Epithelial cell of prostate (primary cell): ENCODE data around the gene TMEM161A.
"Not testable (repeated sequence)": the region's sequence is repeated elsewhere in the genome, so short reads cannot be mapped to it uniquely, and the experiment has no call there.

ENCODE experiments used
- DNase-seq: peaks from one replicate; pipeline ENCODE4 v3.0.0-alpha.2; 2011; ENCODE audit warnings: low read depth, low spot score
- H3K27ac ChIP-seq: fragments of 450-650 bp; 2 replicates; pipeline ENCODE4 v1.5.1; 2017; ENCODE audit warnings: mild to moderate bottlenecking

TMEM161A gene

GRCh38 chr19:19138109-19138981, at the start of gene TMEM161A:
Gene TMEM161A (minus strand): TSS chr19:19138478. CDS start chr19:19138428, 50 bp downstream.
- H3K27ac ChIP-seq: no peak within 1 kb of the TSS
- DNase-seq: peak; percentile 97

- H3K27ac ChIP-seq: no peak overlapping the region
- DNase-seq: no peak
Observed at GRCh38 chr19:19186742-19187141, 48.5 kb upstream of the TMEM161A start.

GRCh38 chr19:19185853-19186740, 47.8 kb upstream of the TMEM161A start:
- DNase-seq: no peak
- no peak overlapping the region for H3K27ac ChIP-seq

GRCh38 chr19:19181488-19181998, 43.3 kb upstream of the TMEM161A start:
- no peak for DNase-seq
- no peak overlapping the region for H3K27ac ChIP-seq

- no peak for DNase-seq
- no peak overlapping the region for H3K27ac ChIP-seq
Observed at GRCh38 chr19:19179548-19180441, 41.5 kb upstream of the TMEM161A start.

- DNase-seq: no peak
- no peak overlapping the region for H3K27ac ChIP-seq
Observed at GRCh38 chr19:19176950-19177349, 38.7 kb upstream of the TMEM161A start.

- not testable (repeated sequence) for DNase-seq, H3K27ac ChIP-seq
Observed at GRCh38 chr19:19173243-19173642, 35.0 kb upstream of the TMEM161A start.

- no peak overlapping the region for H3K27ac ChIP-seq
- DNase-seq: no peak
Observed at GRCh38 chr19:19171821-19172532, 33.7 kb upstream of the TMEM161A start.

- DNase-seq: no peak
- H3K27ac ChIP-seq: no peak overlapping the region
Observed at GRCh38 chr19:19170873-19171672, 32.8 kb upstream of the TMEM161A start.

- no peak for DNase-seq
- H3K27ac ChIP-seq: no peak within 1 kb of the TSS
Observed at GRCh38 chr19:19170053-19170872, 32.0 kb upstream of the TMEM161A start, which contains the start of gene MEF2B. Gene MEF2B (minus strand): TSS chr19:19170263. CDS start chr19:19150735, 19,528 bp downstream.

GRCh38 chr19:19169236-19170052, 31.2 kb upstream of the TMEM161A start:
- H3K27ac ChIP-seq: no peak overlapping the region
- DNase-seq: no peak

GRCh38 chr19:19167612-19168011, 29.3 kb upstream of the TMEM161A start:
- H3K27ac ChIP-seq: no peak overlapping the region
- no peak for DNase-seq

GRCh38 chr19:19165396-19165795, 27.1 kb upstream of the TMEM161A start:
- H3K27ac ChIP-seq: no peak overlapping the region
- DNase-seq: no peak

- no peak for DNase-seq
- no peak overlapping the region for H3K27ac ChIP-seq
Observed at GRCh38 chr19:19162495-19162894, 24.2 kb upstream of the TMEM161A start.

GRCh38 chr19:19160461-19161035, 22.3 kb upstream of the TMEM161A start:
- DNase-seq: no peak
- H3K27ac ChIP-seq: no peak overlapping the region

GRCh38 chr19:19159534-19159933, 21.3 kb upstream of the TMEM161A start:
- no peak overlapping the region for H3K27ac ChIP-seq
- no peak for DNase-seq
